ENCODE results near the gene PDSS2.

- TF ChIP-seq CTCF (IDR thresholded peaks at IDR 0.05), result no peak
- no peak for TF ChIP-seq POLR2A (IDR thresholded peaks at IDR 0.05)
These were observed 213.0 kb downstream of the PDSS2 start for GRCh38 chr6:107246249-107246971.
